C1 segment of cervical spinal cord (tissue), 14 donors: ENCODE data around the gene DNAAF5.
A peak's percentile ranks its signal among the peaks of the same experiment; 100 is the strongest.

Source experiments
- DNase-seq, 14 donors: peaks; one replicate each; lab custom pipeline; 2025; lab: John Stamatoyannopoulos, UW

The DNAAF5 gene

GRCh38 chr7:767941-768731 lies 41.6 kb downstream of the DNAAF5 start:
- DNase-seq: peak in 10 of 14 donors; percentile 27 to 96 (median 60)

DNA sequence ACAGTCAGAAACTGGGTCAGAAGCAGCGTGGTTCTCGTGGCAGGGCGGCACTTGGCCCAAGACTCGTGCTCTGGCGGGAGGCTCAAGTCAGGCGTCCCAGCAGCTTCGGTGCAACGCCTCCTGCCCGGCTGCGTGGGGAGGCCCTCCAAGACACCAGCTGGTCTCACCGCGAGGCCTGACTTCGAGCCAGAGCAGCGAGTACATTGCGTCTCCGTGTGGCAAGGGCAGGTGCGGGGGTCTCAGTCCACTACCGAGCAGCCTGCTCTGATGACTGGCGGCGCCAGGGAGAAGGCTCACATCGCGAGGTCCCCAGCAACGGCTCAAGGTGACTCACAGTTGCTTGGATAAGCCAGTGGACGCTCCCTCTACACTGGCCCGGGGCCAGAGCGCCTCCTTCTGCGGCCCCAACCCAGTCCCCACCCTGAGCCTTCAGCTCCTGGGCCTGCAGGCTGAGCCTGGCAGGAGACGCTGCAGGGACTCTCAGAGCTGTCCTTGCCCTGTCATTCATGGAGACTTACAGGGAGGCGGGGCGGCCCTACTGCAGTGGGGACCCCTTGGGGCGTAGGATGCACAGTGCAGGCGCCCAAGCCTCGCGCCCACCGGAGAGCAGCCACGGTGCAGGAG lies 42.5 kb downstream of the DNAAF5 start:
- peak in 9 of 14 donors; percentile 16 to 92 (median 48) for DNase-seq

DNA sequence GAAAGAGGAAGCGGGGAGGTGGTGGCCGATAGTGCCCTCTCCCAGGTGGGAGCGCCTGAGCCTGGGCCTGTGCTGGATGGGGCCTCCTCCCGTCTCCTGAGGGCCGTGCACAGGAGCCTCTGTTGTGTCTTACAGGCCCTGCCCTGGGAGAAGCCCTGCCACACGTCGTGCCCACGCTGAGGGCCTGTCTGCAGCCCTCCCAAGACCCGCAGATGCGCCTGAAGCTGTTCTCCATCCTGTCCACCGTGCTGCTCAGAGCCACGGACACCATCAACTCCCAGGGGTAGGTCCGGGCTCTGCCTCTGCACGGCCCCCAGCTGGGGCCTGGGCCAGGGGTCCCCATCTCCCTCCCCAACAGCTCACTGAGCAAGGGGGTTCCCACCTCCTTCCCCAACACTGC lies 43.8 kb downstream of the DNAAF5 start:
- no peak for DNase-seq

GRCh38 chr7:770741-771166 lies 44.3 kb downstream of the DNAAF5 start:
- DNase-seq: no peak

DNA sequence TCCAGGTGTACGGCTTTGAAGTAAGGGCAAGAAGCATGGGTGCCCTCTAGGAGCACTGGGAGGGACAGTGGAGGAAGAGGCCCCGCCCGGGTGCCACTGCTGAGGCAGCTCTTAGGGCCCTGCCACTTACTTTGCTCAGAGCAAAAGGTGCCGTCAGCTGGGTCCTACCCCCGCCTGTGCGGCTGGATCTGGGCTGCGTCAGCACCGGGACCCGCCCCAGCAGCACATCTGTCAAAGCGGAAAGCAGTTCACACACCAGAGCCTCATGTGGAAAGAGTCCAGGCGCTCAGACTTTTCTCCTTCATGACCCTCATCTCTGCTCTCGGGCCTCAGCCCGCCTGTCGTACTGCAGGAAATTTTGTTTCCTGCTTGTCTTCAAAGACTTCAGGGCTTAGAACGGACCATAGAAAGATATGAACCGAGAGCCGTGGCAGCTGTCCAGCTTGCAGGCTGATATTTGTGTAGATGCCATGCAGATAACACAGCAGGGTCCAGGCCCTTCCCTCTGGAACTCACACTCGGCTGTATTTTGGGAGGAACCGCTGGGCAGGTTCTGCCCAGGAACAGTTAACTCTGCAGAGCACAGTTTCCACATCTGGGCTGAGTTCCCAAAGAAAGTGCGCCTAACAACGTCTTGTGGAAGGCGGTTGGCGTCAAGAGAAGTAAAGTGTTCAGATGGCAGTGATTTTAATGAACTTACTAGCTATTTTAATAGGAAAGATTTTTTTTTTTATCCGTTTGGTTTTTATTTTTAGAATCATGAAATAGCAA lies 44.9 kb downstream of the DNAAF5 start:
- no peak for DNase-seq

DNA sequence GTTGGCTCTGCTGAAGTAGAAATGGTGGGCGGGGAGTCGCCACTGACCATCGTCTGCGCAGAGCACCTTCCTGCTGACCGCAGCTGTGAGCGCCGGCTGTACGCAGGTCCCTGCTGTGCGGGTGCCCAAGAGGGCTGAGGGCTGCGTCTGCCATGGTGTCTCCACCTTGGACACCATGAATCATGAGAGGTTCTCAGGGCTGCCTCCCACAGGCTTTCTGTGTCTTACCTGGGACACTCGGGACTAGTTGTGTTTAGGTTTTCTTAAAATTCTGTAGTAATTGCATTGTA lies 45.5 kb downstream of the DNAAF5 start:
- DNase-seq: no peak

GRCh38 chr7:772392-772791 lies 45.9 kb downstream of the DNAAF5 start:
- DNase-seq: no peak

- DNase-seq: no peak
Measured at GRCh38 chr7:772861-773621, 46.5 kb downstream of the DNAAF5 start.

DNA sequence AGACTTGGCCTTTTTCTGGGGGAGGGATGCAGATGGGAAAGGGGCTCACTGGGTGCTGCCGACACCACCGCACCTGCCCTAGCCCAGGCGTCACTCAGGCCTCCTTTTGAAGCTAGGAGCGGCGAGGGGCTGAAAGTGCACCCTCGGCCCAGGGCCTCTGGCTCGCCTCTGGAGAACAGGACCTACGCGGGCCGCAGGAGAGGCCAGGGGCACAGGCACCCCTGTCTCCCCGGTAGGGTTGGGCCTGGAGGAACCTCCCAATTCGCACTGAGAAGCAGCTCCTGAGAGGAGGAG lies 47.1 kb downstream of the DNAAF5 start:
- DNase-seq: no peak

DNA sequence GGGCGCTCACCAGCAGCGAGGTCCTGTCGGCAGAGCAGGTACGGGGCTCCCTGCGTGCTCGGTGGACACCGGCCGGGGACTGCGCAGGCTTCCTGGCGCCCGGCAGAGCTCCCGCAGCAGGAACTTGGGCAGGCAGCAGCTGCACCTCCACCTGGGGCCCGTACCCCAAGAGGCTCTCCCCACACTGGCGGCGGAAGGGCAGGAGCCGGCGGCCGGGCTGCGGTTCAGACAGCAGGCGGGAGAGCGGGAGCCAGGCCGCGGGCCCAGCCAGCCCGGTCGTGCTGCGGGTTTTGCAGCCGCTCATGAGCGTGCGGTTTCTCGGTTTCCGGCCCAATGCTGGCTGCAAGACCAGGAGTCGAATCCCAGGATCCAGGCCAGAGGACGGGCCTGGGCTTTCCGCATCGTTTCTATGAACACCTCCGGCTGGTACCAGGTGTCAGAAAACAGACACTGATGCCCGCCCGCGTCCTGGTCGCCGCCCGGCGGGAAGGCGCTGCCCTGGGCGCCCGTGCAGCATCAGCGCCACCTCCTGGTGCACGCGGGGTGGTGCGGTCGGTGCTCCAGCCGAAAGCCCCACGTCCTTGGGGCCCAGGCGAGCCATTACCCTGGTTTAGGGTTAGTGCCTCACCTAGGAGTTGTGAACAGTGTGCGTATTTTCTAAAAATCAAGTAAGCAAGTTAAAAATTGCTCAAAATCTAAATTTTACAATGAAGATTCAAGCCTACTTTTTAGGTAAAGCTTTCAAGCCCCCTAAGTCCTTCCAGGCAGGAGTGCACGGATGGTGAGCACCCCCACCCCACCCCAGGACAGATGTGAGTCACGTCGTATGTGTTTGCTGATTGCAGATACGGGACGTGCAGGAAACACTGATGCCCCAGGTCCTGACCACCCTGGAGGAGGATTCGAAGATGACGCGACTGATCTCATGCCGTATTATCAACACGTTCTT lies 47.9 kb downstream of the DNAAF5 start:
- peak in 8 of 14 donors; percentile 9 to 79 (median 14) for DNase-seq

DNA sequence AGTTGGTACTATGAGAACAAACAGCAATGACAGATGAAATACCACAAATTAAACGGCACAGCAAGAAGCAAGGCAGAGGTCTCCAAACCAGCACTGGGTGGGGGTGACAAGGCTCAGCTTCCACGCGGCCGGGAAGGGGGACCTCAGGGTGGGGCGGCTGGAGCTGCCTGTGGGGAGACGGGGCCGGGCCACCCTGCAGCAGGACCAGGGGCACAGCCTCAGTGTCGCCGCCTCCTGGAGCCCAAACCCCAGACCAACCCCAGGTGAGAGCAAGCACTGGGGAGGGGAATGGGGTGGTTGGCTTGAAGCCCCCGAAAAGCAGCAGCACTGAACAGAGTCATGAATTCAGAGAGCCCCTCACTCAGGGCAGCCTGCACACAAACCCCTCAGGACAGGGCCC lies 49.9 kb downstream of the DNAAF5 start:
- no peak for DNase-seq

- DNase-seq: no peak
Measured at GRCh38 chr7:776992-777727, 50.7 kb downstream of the DNAAF5 start.

- no peak for DNase-seq
Measured at GRCh38 chr7:777728-778078, 51.2 kb downstream of the DNAAF5 start.

DNA sequence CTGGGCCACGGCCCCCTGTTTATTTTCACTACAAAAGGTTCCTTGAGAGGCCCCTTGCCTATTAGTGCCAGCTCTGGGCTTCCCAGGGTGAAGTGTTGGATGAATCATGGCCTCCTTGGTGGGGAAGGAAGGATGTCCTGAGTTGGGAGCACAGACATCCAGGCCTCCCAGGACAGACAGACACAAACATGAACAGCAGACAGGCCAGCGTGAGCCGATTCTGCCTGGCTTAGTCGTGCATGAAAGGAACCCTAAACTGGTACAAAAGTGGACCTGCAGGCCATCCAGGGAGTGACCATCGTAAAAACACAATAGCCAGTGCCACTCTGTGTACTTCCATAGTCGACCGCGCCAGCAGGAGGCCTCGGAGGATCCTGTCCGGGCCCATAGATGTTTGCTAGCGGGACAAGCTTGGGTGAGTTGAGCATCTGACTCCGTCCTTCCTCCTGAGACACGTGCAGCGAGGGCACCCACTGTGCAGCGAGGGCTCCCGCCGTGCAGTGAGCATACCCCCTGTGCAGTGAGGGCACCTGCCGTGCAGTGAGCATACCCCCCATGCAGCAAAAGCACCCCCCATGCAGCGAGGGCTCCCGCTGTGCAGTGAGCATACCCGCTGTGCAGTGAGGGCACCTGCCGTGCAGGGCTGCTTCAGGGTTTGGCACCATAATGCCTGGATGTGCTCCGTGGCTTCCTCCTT lies 51.9 kb downstream of the DNAAF5 start:
- DNase-seq: no peak

GRCh38 chr7:778968-779451 lies 52.5 kb downstream of the DNAAF5 start:
- DNase-seq: peak in 1 of 14 donors; percentile 19

DNA sequence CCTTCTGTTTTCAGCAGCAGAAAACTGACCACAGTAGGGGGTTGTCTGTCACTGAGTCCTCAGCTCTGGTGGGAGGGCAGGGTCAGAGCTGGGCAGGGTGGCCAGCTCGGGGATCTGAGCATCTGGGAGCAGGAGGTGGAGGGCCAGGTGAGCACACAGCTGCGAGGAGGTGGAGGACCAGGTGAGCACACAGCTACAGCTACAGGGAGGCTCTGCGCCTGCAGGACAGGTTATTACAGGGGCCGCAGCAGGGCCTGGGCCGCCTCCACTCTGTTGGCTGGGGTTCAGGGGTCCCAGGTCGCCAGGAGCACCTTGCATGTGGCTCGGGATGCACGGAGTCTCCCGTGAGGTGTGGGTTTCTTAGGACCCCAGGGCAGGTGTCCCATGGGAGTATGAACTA lies 53.0 kb downstream of the DNAAF5 start:
- no peak for DNase-seq

GRCh38 chr7:780081-780480 lies 53.6 kb downstream of the DNAAF5 start:
- DNase-seq: peak in 1 of 14 donors; percentile 20

DNA sequence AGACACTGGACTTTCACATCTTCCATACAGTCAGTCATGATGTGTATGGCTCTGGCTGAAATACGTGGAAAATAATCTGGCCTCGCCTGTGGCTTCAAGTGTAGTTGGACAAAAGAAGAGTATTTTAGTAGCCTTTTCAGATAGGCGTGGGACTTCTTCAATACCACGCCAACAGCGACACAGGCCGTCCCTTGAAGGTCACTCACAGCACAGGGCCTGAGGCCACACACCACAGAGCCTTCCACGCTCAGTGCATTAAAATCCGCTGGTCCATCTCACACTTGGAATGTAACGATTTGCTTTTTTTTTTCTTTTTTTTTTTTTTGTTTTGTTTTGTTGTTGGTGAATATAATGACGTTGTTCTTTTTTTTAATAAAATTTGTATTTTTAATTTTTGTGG lies 54.0 kb downstream of the DNAAF5 start:
- no peak for DNase-seq

- no peak for DNase-seq
Measured at GRCh38 chr7:781186-781849, 54.8 kb downstream of the DNAAF5 start.
